GOT3 (cell line): ENCODE measurements around the gene MYO1H.
"Not testable (repeated sequence)": the region's sequence is repeated elsewhere in the genome, so short reads cannot be mapped to it uniquely, and the experiment has no call there.

Experiments used
- DNase-seq: peaks from one replicate; lab custom pipeline; 2025; ENCODE audit warnings: mixed read lengths; lab: John Stamatoyannopoulos, UW

The MYO1H gene

GRCh38 chr12:109347589-109347988 lies at the start of gene MYO1H:
Gene MYO1H, plus strand, starts transcription at chr12:109347900. Its CDS starts 61 bp downstream, at chr12:109347961.
- no peak for DNase-seq

GRCh38 chr12:109299849-109300248 lies 47.9 kb upstream of the MYO1H start:
- DNase-seq = no peak

- DNase-seq = no peak
Measured at GRCh38 chr12:109301643-109302168, 46.0 kb upstream of the MYO1H start.

GRCh38 chr12:109302358-109302757 lies 45.3 kb upstream of the MYO1H start:
- DNase-seq = no peak

- no peak for DNase-seq
Measured at GRCh38 chr12:109302770-109303169, 44.9 kb upstream of the MYO1H start.

- no peak for DNase-seq
Measured at GRCh38 chr12:109304485-109304884, 43.2 kb upstream of the MYO1H start.

GRCh38 chr12:109305547-109305946 lies 42.2 kb upstream of the MYO1H start:
- DNase-seq = no peak

- no peak for DNase-seq
Measured at GRCh38 chr12:109307051-109307450, 40.6 kb upstream of the MYO1H start.

- no peak for DNase-seq
Measured at GRCh38 chr12:109308534-109309380, 38.9 kb upstream of the MYO1H start, which contains the start of gene FOXN4. Gene FOXN4, minus strand, starts transcription at chr12:109309284. Its CDS starts 963 bp downstream, at chr12:109308321.

GRCh38 chr12:109309381-109310246 lies 38.1 kb upstream of the MYO1H start:
- no peak for DNase-seq

GRCh38 chr12:109310247-109311125 lies 37.2 kb upstream of the MYO1H start:
- no peak for DNase-seq

GRCh38 chr12:109321294-109321693 lies 26.4 kb upstream of the MYO1H start:
- not testable (repeated sequence) for DNase-seq

- DNase-seq = no peak
Measured at GRCh38 chr12:109329003-109329402, 18.7 kb upstream of the MYO1H start.

- no peak for DNase-seq
Measured at GRCh38 chr12:109329686-109330085, 18.0 kb upstream of the MYO1H start.

- no peak for DNase-seq
Measured at GRCh38 chr12:109330282-109331230, 17.1 kb upstream of the MYO1H start.

- DNase-seq = no peak
Measured at GRCh38 chr12:109331301-109331952, 16.3 kb upstream of the MYO1H start.

- DNase-seq = no peak
Measured at GRCh38 chr12:109334887-109335286, 12.8 kb upstream of the MYO1H start.

- no peak for DNase-seq
Measured at GRCh38 chr12:109336593-109336992, 11.1 kb upstream of the MYO1H start.

- DNase-seq = no peak
Measured at GRCh38 chr12:109343677-109344076, 4.0 kb upstream of the MYO1H start.

GRCh38 chr12:109345428-109345827 lies 2.3 kb upstream of the MYO1H start:
- DNase-seq = no peak
